Liver (tissue), 9 donors: Measurements from ENCODE around the gene PYGO2. TPM values are rescaled to one million over a fixed set of nuclear protein-coding genes. Genes with fewer than 3 reads are reported as not detected.

ENCODE experiments used
- DNase-seq: peaks from one replicate; pipeline ENCODE4 v3.0.0-alpha.2; 2017; ENCODE audit warnings: low spot score
- H3K27ac ChIP-seq, 2 donors: one replicate each; pipeline ENCODE4 v1.7.0; 2013; ENCODE audit warnings: inconsistent platforms in 2 of 2, low read length in 2 of 2, control low read depth in 1 of 2, low read depth in 1 of 2, mild to moderate bottlenecking in 1 of 2
- H3K27me3 ChIP-seq, 4 donors: one replicate each; pipeline versions ENCODE4 v1.6.1 to v1.7.0; 2013; ENCODE audit warnings: low read length in 3 of 4, inconsistent platforms in 1 of 4, mild to moderate bottlenecking in 1 of 4, moderate library complexity in 1 of 4; ENCODE audit not compliant: control insufficient read depth in 4 of 4, insufficient read depth in 4 of 4
- H3K36me3 ChIP-seq, 4 donors: one replicate each; pipeline versions ENCODE4 v1.6.1 to v1.7.0; 2013; ENCODE audit warnings: low read length in 3 of 4, mild to moderate bottlenecking in 3 of 4, low read depth in 1 of 4, moderate library complexity in 1 of 4; ENCODE audit not compliant: control insufficient read depth in 4 of 4, insufficient read depth in 3 of 4
- H3K4me1 ChIP-seq, 4 donors: one replicate each; pipeline versions ENCODE4 v1.6.1 to v1.7.0; 2013; ENCODE audit warnings: low read length in 3 of 4, mild to moderate bottlenecking in 3 of 4, moderate library complexity in 1 of 4; ENCODE audit not compliant: control insufficient read depth in 4 of 4, insufficient read depth in 4 of 4
- H3K4me3 ChIP-seq, 3 donors: one replicate each; pipeline versions ENCODE4 v1.6.1 to v1.7.0; 2013; ENCODE audit warnings: low read length in 3 of 3, control low read depth in 1 of 3, low read depth in 1 of 3, mild to moderate bottlenecking in 1 of 3
- H3K9ac ChIP-seq, 2 donors: one replicate each; pipeline ENCODE4 v1.7.0; 2013; ENCODE audit warnings: low read length in 2 of 2, mild to moderate bottlenecking in 2 of 2, moderate library complexity in 2 of 2, control low read depth in 1 of 2, low read depth in 1 of 2
- H3K9me3 ChIP-seq, 4 donors: one replicate each; pipeline versions ENCODE4 v1.6.1 to v1.7.0; 2013; ENCODE audit warnings: low read length in 3 of 4; ENCODE audit not compliant: control insufficient read depth in 4 of 4
- ATF3 ChIP-seq: IDR thresholded peaks from 2 replicates; pipeline ENCODE4 v1.6.1; 2016; ENCODE audit warnings: antibody characterized with exemption
- CTCF ChIP-seq: fragments of 150-350 bp; IDR thresholded peaks from 2 replicates; pipeline ENCODE4 v1.5.1; 2017; ENCODE audit warnings: improper control_type of control experiment, low read depth, low read length; ENCODE audit not compliant: missing input control
- EGR1 ChIP-seq, 2 donors: IDR thresholded peaks; 2 replicates each; pipeline ENCODE4 v1.6.1; 2016 to 2018; ENCODE audit warnings: antibody characterized with exemption in 2 of 2, low read depth in 2 of 2
- FOXA1 ChIP-seq: IDR thresholded peaks from 2 replicates; pipeline ENCODE4 v1.6.1; 2016; ENCODE audit warnings: antibody characterized with exemption
- FOXA2 ChIP-seq: IDR thresholded peaks from 2 replicates; pipeline ENCODE4 v1.6.1; 2016; ENCODE audit warnings: antibody characterized with exemption
- GABPA ChIP-seq, 2 donors: IDR thresholded peaks in 1 of 2; conservative IDR thresholded peaks in 1 of 2; 2 replicates each; pipeline ENCODE4 v1.6.1; 2016; ENCODE audit warnings: antibody characterized with exemption in 2 of 2, mild to moderate bottlenecking in 1 of 2, moderate library complexity in 1 of 2
- HNF4G ChIP-seq: IDR thresholded peaks from 2 replicates; pipeline ENCODE4 v1.6.1; 2016; ENCODE audit warnings: antibody characterized with exemption
- MAX ChIP-seq: IDR thresholded peaks from 2 replicates; pipeline ENCODE4 v1.6.1; 2016; ENCODE audit warnings: antibody characterized with exemption
- REST ChIP-seq: IDR thresholded peaks from 2 replicates; pipeline ENCODE4 v1.6.1; 2016; ENCODE audit warnings: antibody characterized with exemption, mild to moderate bottlenecking
- TAF1 ChIP-seq: conservative IDR thresholded peaks from 2 replicates; pipeline ENCODE4 v1.6.1; 2016; ENCODE audit warnings: antibody characterized with exemption, mild to moderate bottlenecking
- YY1 ChIP-seq: IDR thresholded peaks from 2 replicates; pipeline ENCODE4 v1.6.1; 2016; ENCODE audit warnings: antibody characterized with exemption, mild to moderate bottlenecking
- WGBS: extraction: QIAGEN DNeasy Blood & Tissue Kit; methylation state at CpG from one replicate; pipeline ENCODE4 v1.1.7; 2013; 5-methylcytosine and 5-hydroxymethylcytosine counted together
- polyA plus RNA-seq, 2 donors: library from polyadenylated mRNA; stranded (reverse) in 1 of 2; unstranded in 1 of 2; fragments of 200-250 nt in 1 of 2; fragments of >200 nt in 1 of 2; fragmentation: Nextera tagmentation in 1 of 2; extraction: Ambion mirVana in 1 of 2; gene quantifications; one replicate each; pipeline versions ENCODE4 v1.2.1 to v1.2.3, GENCODE V29; 2013 to 2015
- total RNA-seq, 2 donors: library from RNA; depleted of rRNA; stranded (reverse); fragments of >200 nt; gene quantifications; one replicate each; pipeline ENCODE4 v1.2.3, GENCODE V29; 2014
- donor health status: healthy.
- donor health status: healthy.
- donor health status: healthy.
- donor health status: healthy.
- donor health status: healthy.

PYGO2 gene
- total and polyA plus RNA-seq, 4 donors = 5.0 to 8.2 (median 7.0) TPM

GRCh38 chr1:155007251-155007828 lies 45.8 kb upstream of the PYGO2 start (continued):
- TF ChIP-seq FOXA2 = no peak
- TF ChIP-seq TAF1 = no peak
- TF ChIP-seq GABPA (IDR thresholded peaks at IDR 0.05 in 1 of 2, conservative IDR thresholded peaks at IDR 0.05 in 1 of 2) = no peak
- TF ChIP-seq REST = no peak
- TF ChIP-seq MAX = no peak

GRCh38 chr1:155006601-155007101 lies 45.1 kb upstream of the PYGO2 start:
- peak overlapping the region; percentile 87 to 99 for H3K27ac ChIP-seq
- DNase-seq = no peak
- H3K9ac ChIP-seq = peak overlapping the region in 1 of 2 donors; percentile 51
- H3K36me3 ChIP-seq = no peaks in the 10 kb centered on the region
- TF ChIP-seq YY1 (no peak), FOXA1 (no peak), CTCF (no peak), FOXA2 (no peak), HNF4G (no peak), MAX (no peak), ATF3 (no peak), EGR1 (IDR thresholded peaks at IDR 0.05; ENCODE audit: low read depth in 2 of 2) (no peak), TAF1 (no peak)
- H3K4me1 ChIP-seq = peaks cover 52 to 75% (median 67%) of the 10 kb centered on the region in 4 donors
- no peaks in the 10 kb centered on the region for H3K9me3 ChIP-seq
- no peaks in the 10 kb centered on the region for H3K27me3 ChIP-seq
- 56% methylated on average over 2 of the region's 2 CpGs for WGBS
- no peak overlapping the region for H3K4me3 ChIP-seq
